Activated T-cell treated with anti-CD3 and anti-CD28 coated beads, Interleukin-2, amount 50 U/mL, for 48 hours (primary cell): ENCODE measurements around the gene NLRC5.
"Not testable (repeated sequence)": the region's sequence is repeated elsewhere in the genome, so short reads cannot be mapped to it uniquely, and the experiment has no call there.

ENCODE experiments used
- DNase-seq, 2 experiments: peaks; one replicate each; pipeline ENCODE4 v3.0.0-alpha.2; 2020

NLRC5 gene

DNA sequence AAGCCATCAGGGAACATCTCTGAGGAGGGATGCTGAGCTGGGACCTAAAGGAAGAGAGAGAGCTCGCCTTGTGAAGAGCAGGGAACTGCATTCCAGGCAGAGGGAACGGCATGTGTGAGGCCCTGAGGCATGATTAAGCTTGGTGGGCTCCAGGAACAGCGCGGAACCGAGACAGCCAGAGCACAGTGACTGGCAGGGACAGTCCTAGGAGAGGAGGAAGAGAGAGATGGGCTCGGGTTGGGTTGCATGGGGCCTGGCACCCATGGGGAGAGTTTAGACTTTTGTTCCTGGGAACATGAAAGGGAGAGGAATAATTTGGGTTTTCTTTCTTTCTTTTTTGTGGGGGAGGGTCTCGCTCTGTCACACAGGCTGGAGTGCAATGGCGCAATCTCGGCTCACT is 63.8 kb downstream of the NLRC5 start:
- no peak for DNase-seq

DNA sequence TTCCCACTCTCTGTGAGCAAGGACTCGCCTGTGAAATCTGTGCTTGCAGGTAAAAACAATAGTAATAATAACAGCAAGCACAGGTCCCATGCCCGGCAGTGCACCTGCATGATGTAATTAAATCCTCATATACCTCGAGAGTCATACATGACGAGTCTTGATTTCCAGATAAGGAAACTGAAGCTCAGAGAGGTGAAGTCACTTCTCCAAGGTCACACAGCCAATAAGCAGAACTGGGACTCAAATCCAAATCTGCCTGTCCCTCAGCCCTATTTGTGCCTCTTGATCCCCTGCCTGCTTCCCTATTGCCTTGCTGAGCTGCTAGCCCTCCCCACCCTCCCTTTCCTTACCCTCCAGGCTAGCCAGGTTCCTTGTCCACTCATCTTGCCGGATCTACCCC is 65.0 kb downstream of the NLRC5 start:
- no peak for DNase-seq

DNA sequence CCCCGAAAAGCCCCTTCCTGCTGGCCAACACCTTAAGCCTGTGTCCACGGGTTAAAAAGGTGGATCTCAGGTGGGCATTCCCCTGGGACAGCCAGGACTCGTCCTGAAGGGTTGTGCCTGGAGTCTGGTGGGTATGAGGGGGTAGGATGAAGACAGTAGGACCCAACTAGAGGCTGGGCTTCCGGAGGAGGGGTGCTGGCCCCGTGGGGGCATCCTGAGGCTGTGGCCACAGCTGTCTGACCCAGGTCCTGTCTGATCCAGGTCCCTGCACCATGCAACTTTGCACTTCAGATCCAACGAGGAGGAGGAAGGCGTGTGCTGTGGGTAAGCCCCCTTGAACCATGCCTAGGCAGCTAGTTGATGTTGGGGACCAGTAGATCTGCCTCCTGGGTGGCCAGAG is 65.4 kb downstream of the NLRC5 start:
- no peak for DNase-seq

DNA sequence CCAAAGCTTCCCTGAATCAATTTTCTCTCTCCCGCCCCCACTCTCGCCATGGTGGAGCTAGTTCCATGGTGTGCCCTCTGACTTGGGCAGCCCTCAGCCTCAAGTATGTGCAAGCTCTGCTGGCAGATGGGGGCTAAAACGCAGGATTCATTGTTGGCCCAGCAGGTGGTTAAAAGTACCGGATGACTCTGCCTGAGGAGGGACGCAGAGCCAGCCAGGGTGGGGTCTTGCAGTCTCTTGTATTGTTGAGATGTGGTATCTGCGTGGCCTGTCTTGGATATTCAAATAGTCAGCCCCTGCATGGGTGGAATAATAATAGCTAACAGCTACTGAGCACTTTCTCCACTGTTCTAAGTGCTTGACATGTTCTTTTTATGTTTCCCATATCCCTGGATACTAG is 66.3 kb downstream of the NLRC5 start:
- DNase-seq: no peak

DNA sequence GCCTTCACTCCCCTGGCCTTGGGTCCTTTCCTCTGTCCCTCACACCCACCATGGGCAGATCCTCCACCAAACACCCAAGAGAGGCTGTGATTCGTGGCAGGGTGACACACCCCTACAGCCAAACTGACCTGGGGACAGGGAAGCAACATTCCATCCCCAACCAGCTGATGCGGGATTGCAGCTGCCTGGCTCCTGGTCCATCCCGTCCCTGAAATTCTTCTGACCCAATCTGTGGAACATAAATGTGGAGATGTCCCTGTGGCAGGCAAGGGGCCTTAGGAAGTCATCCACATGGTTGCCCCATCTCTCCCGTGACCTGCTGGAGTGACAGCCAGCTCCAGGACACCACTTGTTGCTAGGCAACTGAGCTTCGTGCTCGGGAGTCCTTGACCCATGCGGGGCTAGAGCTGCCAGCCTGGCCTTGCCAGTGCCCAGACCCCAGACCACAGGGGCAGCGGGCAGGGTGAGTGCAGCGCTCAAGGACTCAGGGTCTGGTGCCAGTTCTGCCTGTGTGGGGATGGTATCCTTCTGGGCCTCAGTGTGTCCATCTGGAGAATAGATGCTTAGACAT is 69.0 kb downstream of the NLRC5 start:
- DNase-seq: no peak

DNA sequence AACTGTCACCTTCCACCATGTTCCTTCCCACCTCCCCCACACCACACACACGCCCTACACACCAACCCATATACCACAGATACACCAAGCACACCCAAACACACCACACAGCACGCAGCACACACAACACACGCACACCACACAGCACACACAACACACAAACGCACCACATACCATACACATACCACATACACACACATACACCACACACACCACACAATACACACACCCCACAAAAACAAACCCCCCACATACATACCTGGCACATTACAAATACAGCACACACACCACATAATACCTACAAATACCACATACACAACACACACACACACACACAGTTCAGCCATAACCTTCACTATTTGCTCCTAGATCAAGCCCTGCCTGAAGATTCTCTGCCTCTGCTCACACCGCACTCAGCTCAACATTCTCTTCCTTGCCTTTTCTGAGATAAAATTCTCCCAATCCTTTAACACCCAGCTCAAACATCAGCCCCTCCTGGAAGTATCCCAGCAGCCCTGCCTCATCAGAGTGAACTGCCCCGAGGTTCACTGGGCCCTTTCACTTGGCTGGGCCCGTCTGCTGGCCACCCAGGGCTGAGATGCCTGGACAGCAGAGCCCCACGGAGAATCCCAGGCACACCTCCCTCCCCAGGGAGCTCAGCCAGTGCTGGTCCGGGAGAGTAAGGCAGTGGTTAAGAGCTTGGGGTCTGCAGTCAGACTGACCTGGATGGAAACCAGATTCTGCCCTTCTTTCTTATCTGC is 71.1 kb downstream of the NLRC5 start:
- no peak for DNase-seq

DNA sequence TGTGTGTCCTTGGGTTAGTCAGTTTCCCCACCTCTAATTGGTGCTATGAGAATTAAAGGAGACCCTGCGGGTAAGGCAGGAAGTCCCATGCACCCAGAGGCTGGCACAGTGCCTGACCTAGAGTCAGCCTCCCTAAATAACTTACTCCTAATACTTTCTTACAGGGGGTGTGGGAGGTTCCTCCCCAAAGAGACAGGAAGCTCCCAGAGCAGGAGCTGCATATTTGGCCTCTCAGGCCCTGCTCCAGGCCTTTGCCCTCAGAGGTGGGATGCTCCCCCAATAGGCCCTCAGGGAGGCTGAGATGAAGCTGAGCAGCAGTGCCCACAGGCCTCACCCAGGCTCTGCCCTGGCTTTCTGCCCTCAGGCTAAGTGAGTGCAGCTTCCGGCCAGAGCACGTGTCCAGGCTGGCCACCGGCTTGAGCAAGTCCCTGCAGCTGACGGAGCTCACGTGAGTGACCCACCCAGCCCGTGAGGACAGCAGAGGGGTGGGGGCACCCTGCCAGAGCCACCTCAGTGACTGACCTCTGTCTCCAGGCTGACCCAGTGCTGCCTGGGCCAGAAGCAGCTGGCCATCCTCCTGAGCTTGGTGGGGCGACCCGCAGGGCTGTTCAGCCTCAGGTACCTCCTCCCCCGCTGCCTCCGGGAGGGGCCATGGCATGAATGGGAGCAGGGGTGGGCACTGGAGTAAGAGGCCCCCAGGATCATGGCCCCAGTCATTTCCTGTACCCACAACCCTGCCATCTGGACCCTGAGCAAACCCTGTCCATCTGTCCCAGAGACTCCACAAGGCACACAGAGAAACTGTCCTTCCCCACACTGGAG is 71.9 kb downstream of the NLRC5 start:
- DNase-seq: no peak

DNA sequence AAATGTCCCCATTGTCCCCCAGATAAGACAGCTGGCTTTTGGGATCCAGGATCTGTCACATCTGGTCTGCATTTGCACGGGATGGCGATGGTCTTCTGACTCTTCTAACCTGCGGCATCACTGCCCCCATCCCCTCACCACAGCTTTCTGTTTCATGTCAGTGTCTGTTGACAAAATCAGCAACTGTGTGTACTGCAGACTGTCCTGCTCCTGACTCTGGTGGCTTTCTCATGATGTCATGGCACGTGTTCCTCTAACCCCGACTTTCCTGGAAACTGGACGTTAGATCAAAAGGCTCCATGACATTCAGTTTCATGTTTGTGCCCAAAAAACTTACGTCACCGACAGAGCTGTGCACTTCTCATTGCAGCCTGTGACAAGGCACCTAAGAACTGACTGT is 73.0 kb downstream of the NLRC5 start:
- DNase-seq: no peak

DNA sequence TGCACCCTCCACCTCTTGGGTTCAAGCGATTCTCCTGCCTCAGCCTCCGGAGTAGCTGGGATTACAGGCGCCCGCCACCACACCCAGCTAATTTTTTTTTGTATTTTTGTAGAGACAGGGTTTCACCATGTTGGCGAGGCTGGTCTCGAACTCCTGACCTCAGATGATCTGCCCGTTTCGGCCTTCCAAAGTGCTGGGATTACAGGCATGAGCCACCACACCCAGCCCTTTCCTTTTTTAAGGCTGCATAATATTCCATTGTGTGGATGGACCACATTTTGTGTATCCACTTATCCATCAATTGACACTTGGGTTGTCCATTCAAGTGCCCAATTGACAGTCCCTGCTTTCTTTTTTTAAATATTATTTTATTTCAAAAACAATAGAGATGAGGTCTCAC is 73.8 kb downstream of the NLRC5 start:
- not testable (repeated sequence) for DNase-seq

DNA sequence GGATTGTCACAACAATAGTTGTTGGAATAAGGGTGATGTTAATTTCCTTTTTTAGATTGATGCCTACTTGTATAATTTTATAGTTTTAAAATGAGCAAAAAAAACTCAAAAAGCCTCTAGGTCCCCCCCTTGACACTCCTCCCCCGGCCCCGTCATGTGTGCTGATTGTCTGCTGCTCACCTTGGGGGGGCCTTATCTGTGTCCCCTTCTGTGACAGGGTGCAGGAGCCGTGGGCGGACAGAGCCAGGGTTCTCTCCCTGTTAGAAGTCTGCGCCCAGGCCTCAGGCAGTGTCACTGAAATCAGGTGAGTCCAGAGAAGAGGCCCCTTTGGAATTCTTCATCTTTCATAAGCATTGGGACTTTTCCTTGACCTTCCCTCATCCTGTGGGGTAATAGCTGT is 75.6 kb downstream of the NLRC5 start:
- DNase-seq: no peak

DNA sequence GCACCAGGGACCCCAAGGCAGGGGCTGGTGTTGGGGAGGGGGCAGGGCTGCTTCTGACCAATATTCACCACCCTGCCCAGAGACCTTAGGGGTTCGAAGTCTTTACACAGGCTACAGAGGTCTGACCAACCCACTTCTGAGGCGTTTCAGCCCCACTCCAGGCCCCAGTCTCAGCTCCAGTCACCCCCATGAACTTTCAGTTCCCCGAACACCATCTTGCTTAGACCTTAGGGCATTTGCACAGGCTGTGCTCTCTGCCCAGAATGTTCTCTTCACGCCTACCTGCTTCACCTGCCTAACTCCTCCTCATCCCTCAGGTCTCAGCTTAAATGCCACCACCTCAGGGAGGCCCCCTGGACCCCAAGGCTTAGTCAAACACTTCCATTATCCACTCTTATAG is 77.3 kb downstream of the NLRC5 start:
- DNase-seq: no peak

DNA sequence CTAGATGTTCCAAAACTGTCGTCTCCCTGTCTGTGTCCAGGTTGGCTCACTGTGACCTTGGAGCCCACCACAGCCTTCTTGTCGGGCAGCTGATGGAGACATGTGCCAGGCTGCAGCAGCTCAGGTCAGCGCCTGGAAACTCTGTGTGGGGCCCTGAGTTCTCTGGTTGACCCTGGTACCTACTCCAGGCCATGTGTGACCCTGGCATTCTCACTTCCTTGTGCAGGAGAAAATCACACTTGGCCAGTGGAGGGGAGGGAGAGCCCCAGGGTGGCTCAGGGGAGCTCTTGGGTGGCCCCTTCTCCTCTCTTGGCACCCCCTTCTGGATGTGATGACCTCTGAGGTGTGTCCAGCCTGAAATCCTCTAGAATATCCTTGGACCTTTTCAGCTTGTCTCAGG is 78.0 kb downstream of the NLRC5 start:
- DNase-seq: no peak

DNA sequence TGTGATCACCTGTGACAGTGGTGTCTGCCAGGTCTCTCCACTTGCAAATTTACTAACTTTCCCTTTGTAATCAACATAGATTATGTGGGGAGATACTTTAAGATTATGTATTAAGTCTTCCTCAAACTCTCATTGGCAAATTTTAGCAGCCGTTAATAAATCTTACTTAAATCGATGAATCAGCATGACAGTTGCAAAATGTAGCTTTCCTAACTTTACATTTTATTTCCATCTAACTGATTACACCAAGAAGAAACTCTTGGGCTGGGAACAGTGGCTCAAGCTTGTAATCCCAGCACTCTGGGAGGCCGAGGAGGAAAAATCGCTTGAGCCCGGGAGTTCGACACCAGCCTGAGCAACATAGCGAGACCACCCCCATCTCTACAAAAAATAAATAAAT is 79.7 kb downstream of the NLRC5 start:
- DNase-seq: no peak

DNA sequence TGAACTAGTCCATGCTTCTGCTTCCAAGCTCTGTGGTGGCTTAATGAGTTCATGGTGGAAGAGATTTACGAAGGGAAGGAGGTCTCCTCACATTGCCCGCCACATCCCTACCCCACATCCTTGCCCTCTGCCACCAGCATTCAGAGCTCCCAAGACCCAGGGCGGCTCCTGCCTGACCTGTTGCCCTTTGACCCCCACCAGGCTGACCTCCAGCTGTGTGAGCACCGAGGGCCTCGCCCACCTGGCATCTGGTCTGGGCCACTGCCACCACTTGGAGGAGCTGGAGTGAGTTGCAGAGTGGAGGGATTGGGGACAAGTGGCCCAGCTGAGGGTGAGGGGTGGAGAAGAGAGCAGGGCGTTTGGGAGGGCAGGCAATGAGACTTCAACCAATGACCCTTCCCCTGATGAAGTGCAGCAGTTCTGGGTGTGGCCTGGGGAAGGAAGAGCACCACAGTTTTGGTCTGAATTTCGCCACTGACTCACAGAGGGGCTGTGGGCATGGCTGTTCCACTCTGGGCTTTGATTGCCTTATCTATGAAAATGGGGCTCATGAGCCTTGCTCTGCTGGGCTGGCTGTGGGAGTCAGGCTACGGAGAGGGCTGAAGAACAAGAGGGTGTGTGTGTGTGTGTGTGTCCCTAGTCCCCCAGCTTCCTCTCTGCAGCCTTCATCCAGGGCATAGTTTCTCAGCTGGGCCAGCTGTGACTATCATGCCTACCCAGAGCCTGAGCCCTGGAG is 80.4 kb downstream of the NLRC5 start:
- DNase-seq: no peak

DNA sequence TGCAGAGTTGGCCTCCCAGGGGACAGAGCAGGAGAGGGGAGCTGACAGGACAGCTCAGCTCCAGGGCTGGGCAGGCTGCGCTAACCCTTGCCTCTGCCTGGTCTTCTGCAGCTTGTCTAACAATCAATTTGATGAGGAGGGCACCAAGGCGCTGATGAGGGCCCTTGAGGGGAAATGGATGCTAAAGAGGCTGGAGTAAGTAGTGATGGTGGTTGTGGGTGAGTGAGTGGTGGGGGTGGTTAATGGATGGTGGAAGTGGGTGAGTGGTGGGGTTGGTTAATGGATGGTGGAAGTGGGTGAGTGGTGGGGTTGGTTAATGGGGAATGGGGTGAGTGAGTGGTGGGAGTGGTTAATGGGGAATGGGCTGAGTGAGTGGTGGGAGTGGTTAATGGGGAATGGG is 81.1 kb downstream of the NLRC5 start:
- no peak for DNase-seq

DNA sequence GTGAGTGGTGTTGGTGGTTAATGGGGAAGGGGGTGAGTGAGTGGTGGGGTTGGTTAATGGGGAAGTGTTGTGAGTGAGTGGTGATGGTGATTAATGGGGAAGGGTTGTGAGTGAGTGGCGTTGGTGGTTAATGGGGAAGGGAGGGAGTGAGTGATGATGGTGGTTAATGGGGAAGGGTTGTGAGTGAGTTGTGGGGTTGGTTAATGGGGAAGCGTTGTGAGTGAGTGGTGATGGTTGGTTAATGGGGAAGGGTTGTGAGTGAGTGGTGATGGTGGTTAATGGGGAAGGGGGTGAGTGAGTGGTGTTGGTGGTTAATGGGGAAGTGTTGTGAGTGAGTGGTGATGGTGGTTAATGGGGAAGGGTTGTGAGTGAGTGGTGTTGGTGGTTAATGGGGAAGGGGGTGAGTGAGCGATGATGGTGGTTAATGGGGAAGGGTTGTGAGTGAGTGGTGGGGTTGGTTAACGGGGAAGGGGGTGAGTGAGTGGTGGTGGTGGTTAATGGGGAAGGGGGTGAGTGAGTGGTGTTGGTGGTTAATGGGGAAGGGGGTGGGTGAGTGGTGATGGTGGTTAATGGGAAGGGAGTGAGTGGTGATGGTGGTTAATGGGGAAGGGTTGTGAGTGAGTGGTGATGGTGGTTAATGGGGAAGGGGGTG is 81.8 kb downstream of the NLRC5 start:
- DNase-seq: not testable (repeated sequence)

DNA sequence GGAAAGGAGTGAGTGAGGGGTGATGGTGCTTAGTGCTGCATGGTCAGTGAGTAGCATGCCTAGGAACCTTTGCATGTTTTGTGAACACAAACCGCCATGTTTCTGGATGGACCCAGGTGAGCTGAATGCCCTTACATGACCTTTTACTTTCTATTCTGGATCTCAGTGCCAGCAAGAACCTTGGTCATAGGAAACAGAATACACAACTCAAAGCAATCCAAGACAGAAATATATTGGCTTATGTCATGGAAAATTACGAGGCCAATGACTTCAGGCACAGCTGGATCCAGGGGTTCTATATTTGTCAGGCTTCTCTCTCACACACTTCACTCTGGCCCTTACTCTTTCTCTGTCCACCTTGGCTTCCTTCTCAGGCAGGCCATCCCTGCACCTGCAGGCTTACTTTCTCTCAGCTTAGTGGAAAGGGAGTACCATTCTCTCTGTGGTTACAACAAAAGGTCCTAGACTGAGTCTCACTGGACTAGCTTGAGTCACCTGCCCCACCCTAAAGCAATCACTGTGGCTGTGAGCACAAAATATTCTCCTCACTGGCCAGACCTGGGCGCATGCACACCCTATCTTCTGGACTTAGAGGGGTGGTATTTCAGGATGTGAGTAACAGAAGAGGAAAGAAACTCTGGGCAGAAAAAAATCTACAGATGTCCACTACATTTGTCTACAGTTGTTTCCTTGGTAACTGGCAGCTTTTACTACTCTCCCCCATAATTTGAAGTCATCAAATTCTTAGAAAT is 82.7 kb downstream of the NLRC5 start:
- no peak for DNase-seq

DNA sequence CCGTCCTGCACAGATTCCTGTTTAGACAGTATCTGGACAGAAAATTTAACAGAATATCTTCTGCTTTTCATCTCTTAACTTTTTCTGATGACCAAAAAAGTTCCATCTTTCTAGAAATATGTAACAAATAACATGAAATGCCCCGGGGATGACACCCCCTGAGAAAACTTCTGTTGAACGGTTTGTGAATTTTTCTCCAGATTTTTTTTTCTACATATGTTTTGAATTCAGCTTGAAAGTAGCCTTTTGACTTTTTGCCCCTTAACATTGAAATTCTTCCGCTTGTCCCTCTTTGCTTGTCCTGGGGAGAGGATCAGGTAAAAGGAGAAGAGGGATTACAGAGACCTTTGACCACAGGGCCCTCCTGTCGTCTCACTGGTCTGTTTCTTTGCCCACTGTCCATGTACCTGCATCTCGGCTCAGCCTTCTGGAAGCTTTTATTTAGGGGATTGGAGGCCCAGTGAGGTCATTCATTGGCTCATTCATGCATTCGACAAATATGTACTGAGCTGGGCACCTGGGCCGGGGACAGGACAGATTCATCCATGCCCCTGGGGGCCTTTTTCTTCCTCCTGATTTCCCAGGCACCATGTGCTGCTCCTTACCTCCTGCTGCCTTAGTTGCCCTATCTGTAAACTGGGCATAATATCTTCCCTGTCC is 83.4 kb downstream of the NLRC5 start:
- DNase-seq: no peak

DNA sequence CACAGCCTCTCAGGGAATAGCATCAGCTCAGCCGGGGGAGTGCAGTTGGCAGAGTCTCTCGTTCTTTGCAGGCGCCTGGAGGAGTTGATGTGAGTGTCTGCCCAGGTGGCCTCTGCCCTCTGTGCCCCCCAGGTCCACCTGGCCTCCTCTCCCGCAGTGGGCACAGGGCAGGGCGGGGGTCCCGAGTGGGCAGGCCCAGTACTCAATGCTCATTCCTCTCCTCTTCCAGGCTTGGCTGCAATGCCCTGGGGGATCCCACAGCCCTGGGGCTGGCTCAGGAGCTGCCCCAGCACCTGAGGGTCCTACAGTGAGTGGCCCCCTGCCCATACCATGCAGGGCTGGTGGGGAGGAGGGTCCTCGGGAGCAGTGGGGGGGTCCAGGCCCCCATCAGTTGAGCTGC is 88.4 kb downstream of the NLRC5 start:
- no peak for DNase-seq

DNA sequence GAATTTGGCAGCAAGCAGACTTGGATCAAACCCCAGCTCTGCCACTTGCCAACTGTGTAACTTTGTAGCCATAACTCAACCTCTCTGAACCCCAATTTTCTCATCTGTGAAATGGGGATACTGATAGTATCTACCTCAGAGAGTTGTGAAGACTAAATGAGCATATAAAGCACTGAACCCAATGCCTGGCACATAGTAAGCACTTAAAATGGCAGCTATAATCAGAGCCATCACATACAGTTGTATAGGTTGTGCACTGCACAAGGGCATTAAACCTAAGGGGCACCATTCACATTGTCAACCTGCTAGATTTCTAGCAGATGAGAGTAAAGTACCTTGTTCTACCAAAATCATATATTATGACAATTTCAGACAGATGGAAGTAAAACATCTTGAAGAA is 92.4 kb downstream of the NLRC5 start:
- no peak for DNase-seq

DNA sequence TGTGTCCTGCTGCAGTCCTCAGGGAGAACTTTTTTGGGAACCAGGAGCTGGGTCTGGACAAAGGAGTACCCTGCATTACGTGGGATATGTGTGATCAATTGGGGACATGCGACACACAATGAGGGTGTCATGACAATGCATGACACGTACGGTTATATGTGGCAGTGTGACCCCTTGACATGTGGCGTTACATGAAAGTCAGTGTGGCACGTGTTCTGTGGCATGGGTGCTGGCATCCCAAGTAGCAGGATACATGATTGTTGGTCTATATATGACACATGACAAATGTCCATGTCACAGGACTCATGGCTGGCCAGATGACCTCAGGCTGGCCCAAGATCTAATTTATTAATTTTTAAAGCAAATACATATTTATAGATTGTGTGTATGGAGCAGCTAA is 93.3 kb downstream of the NLRC5 start:
- no peak for DNase-seq
